Stomach (tissue), 9 donors: Measurements from ENCODE around the gene SLC27A2. TPM values are rescaled to one million over a fixed set of nuclear protein-coding genes. Genes with fewer than 3 reads are reported as not detected.
"Not testable (repeated sequence)": the region's sequence is repeated elsewhere in the genome, so short reads cannot be mapped to it uniquely, and the experiment has no call there.

ENCODE experiments used
- DNase-seq, 2 donors: peaks; one replicate each; pipeline versions ENCODE4 v3.0.0 to v3.0.0-alpha.2; 2013 to 2019
- H3K27ac ChIP-seq, 5 donors: fragments of 200-600 bp in 4 of 5; sonication (generic) in 4 of 5; one replicate each; pipeline ENCODE4 v1.5.1; 2013 to 2019; ENCODE audit warnings: mild to moderate bottlenecking in 1 of 5, moderate library complexity in 1 of 5
- H3K27me3 ChIP-seq, 3 donors: fragments of 200-600 bp; sonication (generic); one replicate each; pipeline ENCODE4 v1.5.1; 2017 to 2019; ENCODE audit warnings: mixed run types in 1 of 3
- H3K36me3 ChIP-seq, 4 donors: fragments of 200-600 bp; sonication (generic); 1 replicate in 3 of 4; 2 replicates in 1 of 4; pipeline ENCODE4 v1.5.1; 2016 to 2019
- H3K4me1 ChIP-seq, 4 donors: fragments of 200-600 bp; sonication (generic); one replicate each; pipeline ENCODE4 v1.5.1; 2016 to 2019
- H3K4me3 ChIP-seq, 4 donors: fragments of 200-600 bp; sonication (generic) in 3 of 4; one replicate each; pipeline ENCODE4 v1.5.1; 2016 to 2019; ENCODE audit warnings: mild to moderate bottlenecking in 1 of 4
- H3K9me3 ChIP-seq, 4 donors: fragments of 200-600 bp; sonication (generic); one replicate each; pipeline ENCODE4 v1.5.1; 2016 to 2019
- CTCF ChIP-seq, 7 experiments: fragments of 450-650 bp in 4 of 7; fragments of 200-600 bp in 3 of 7; sonication (generic) in 3 of 7; IDR thresholded peaks; one replicate each; pipeline ENCODE4 v1.5.1; 2016 to 2019; ENCODE audit warnings: antibody characterized with exemption in 7 of 7, control low read depth in 2 of 7, mild to moderate bottlenecking in 1 of 7
- EP300 ChIP-seq: sonication (generic); formaldehyde crosslinking; IDR thresholded peaks from one replicate; pipeline ENCODE4 v1.6.1; 2017; ENCODE audit warnings: antibody characterized with exemption
- POLR2A ChIP-seq, 4 donors: fragments of 450-650 bp; IDR thresholded peaks; one replicate each; pipeline ENCODE4 v1.6.1; 2016; ENCODE audit warnings: antibody characterized with exemption in 4 of 4, control low read depth in 2 of 4, mild to moderate bottlenecking in 1 of 4, moderate library complexity in 1 of 4
- POLR2AphosphoS5 ChIP-seq, 3 donors: sonication (generic); formaldehyde crosslinking; IDR thresholded peaks; one replicate each; pipeline ENCODE4 v1.6.1; 2016; ENCODE audit warnings: antibody characterized with exemption in 3 of 3
- WGBS, 5 donors: extraction: QIAGEN DNeasy Blood & Tissue Kit in 3 of 5; methylation state at CpG; one replicate each; pipeline versions ENCODE4 v1.1.5 to v1.1.7; 2013 to 2018; 5-methylcytosine and 5-hydroxymethylcytosine counted together
- intact Hi-C: fragments of 100-400 bp; cut with DNase I; formaldehyde crosslinking; loops from one replicate; pipeline ENCODE4 v1.15.1; 2023; ENCODE audit warnings: low total_unique reads
- polyA plus RNA-seq, 3 donors: library from polyadenylated mRNA; stranded (reverse); fragments of 200-250 nt; gene quantifications; one replicate each; pipeline ENCODE4 v1.2.3, GENCODE V29; 2013
- total RNA-seq, 5 donors: library from RNA; depleted of rRNA; stranded (reverse); fragments of >200 nt; gene quantifications; one replicate each; pipeline versions ENCODE4 v1.1.0 to v1.2.3, GENCODE V29; 2014 to 2016
- donor health status: healthy with polysubstance abuse.
- donor health status: Bipolar disorder and iron deficiency.
- donor health status: healthy.

SLC27A2 gene
- total and polyA plus RNA-seq, 8 donors: 0.61 to 53.6 (median 2.3) TPM; not detected in 2

GRCh38 chr15:50150851-50151250, 31.1 kb upstream of the SLC27A2 start:
- Histone ChIP-seq H3K4me1 (no peaks in the 10 kb centered on the region), H3K36me3 (no peaks in the 10 kb centered on the region), H3K27ac (no peak overlapping the region), H3K9me3 (peaks cover 0 to 11% (median 3%) of the 10 kb centered on the region in 4 donors), H3K4me3 (no peak overlapping the region), H3K27me3 (no peaks in the 10 kb centered on the region)
- TF ChIP-seq POLR2A (IDR thresholded peaks at IDR 0.05): no peak
- TF ChIP-seq EP300: no peak
- TF ChIP-seq CTCF (IDR thresholded peaks at IDR 0.05): no peak
- no peak for TF ChIP-seq POLR2AphosphoS5 (IDR thresholded peaks at IDR 0.05)
- DNase-seq: no peak
- intact Hi-C loops: no loop called here

- Histone ChIP-seq H3K4me1 (no peaks in the 10 kb centered on the region), H3K27me3 (no peaks in the 10 kb centered on the region), H3K27ac (no peak overlapping the region), H3K9me3 (peaks cover 0 to 11% (median 3%) of the 10 kb centered on the region in 4 donors), H3K36me3 (no peaks in the 10 kb centered on the region), H3K4me3 (no peak overlapping the region)
- intact Hi-C loops: no loop called here
- no peak for DNase-seq
- TF ChIP-seq CTCF (IDR thresholded peaks at IDR 0.05): no peak
- TF ChIP-seq POLR2AphosphoS5 (IDR thresholded peaks at IDR 0.05): no peak
- TF ChIP-seq EP300: no peak
- TF ChIP-seq POLR2A (IDR thresholded peaks at IDR 0.05): no peak
- WGBS, 5 donors: 89 to 95% (median 90%) methylated on average over 2 of the region's 2 CpGs
These were observed 30.5 kb upstream of the SLC27A2 start for GRCh38 chr15:50151476-50151875.

GRCh38 chr15:50158236-50158635, 23.8 kb upstream of the SLC27A2 start:
- H3K27ac ChIP-seq, intact Hi-C loops, H3K27me3 ChIP-seq, H3K36me3 ChIP-seq, H3K4me3 ChIP-seq, DNase-seq, H3K4me1 ChIP-seq: not testable (repeated sequence)
- H3K9me3 ChIP-seq: peaks cover 0 to 11% (median 3%) of the 10 kb centered on the region in 4 donors
- WGBS, 5 donors: 93 to 98% (median 97%) methylated on average over 12 to 27 of the region's 28 CpGs

GRCh38 chr15:50162969-50163718, 18.9 kb upstream of the SLC27A2 start:
- Histone ChIP-seq H3K4me1 (no peaks in the 10 kb centered on the region), H3K9me3 (no peaks in the 10 kb centered on the region), H3K36me3 (no peaks in the 10 kb centered on the region), H3K4me3 (no peak overlapping the region), H3K27ac (no peak overlapping the region), H3K27me3 (no peaks in the 10 kb centered on the region)
- intact Hi-C loops: no loop called here
- 55 to 78% (median 73%) methylated on average over 2 of the region's 2 CpGs for WGBS, 5 donors
- DNase-seq: no peak
- no peak for TF ChIP-seq POLR2A (IDR thresholded peaks at IDR 0.05)

GRCh38 chr15:50163719-50164410, 18.1 kb upstream of the SLC27A2 start:
- H3K4me3 ChIP-seq: no peak overlapping the region

More at GRCh38 chr15:50163719-50164410, 18.1 kb upstream of the SLC27A2 start:
- TF ChIP-seq POLR2AphosphoS5 (IDR thresholded peaks at IDR 0.05): no peak
- no peak for TF ChIP-seq CTCF (IDR thresholded peaks at IDR 0.05)
- TF ChIP-seq EP300: no peak
- no peak for TF ChIP-seq POLR2A (IDR thresholded peaks at IDR 0.05)
- no peaks in the 10 kb centered on the region for H3K9me3 ChIP-seq
- WGBS, 5 donors: 50 to 93% (median 67%) methylated on average over 2 of the region's 2 CpGs
- intact Hi-C loops: no loop called here
- DNase-seq: no peak
- H3K36me3 ChIP-seq: no peaks in the 10 kb centered on the region
- H3K27me3 ChIP-seq: no peaks in the 10 kb centered on the region
- no peaks in the 10 kb centered on the region for H3K4me1 ChIP-seq
- no peak overlapping the region for H3K27ac ChIP-seq
